Mesenchymal stem cell (in vitro differentiated cells and primary cell): ENCODE measurements around the gene ELK3.
A peak's percentile ranks its signal among the peaks of the same experiment; 100 is the strongest.

ENCODE experiments used
- DNase-seq: peaks from one replicate; pipeline ENCODE4 v3.0.0-alpha.2; 2013
- H2AFZ ChIP-seq: one replicate; pipeline ENCODE4 v1.6.1; 2013; ENCODE audit warnings: low read depth, mild to moderate bottlenecking, control low read depth, inconsistent platforms, low read length, moderate library complexity
- H2AK5ac ChIP-seq: 2 replicates; pipeline ENCODE4 v1.6.1; 2013; ENCODE audit warnings: low read length, moderate library complexity, mild to moderate bottlenecking, inconsistent platforms; ENCODE audit not compliant: severe bottlenecking
- H2BK120ac ChIP-seq: one replicate; pipeline ENCODE4 v1.6.1; 2013; ENCODE audit warnings: low read depth, mild to moderate bottlenecking, inconsistent platforms, low read length, moderate library complexity
- H2BK12ac ChIP-seq, 2 experiments: one replicate each; pipeline ENCODE4 v1.6.1; 2013; ENCODE audit warnings: inconsistent platforms in 2 of 2, low read length in 2 of 2, mild to moderate bottlenecking in 2 of 2, moderate library complexity in 2 of 2, control low read depth in 1 of 2
- H2BK15ac ChIP-seq: one replicate; pipeline ENCODE4 v1.6.1; 2013; ENCODE audit warnings: mild to moderate bottlenecking, low read depth, inconsistent platforms; ENCODE audit not compliant: poor library complexity, severe bottlenecking
- H2BK5ac ChIP-seq: 2 replicates; pipeline ENCODE4 v1.6.1; 2013; ENCODE audit warnings: low read depth, mild to moderate bottlenecking, low read length, control low read depth, inconsistent platforms; ENCODE audit not compliant: poor library complexity, severe bottlenecking
- H3K14ac ChIP-seq, 2 experiments: one replicate each; pipeline ENCODE4 v1.6.1; 2013; ENCODE audit warnings: inconsistent platforms in 2 of 2, low read length in 2 of 2, control low read depth in 1 of 2, mild to moderate bottlenecking in 1 of 2, moderate library complexity in 1 of 2
- H3K18ac ChIP-seq, 2 experiments: one replicate each; pipeline ENCODE4 v1.6.1; 2013; ENCODE audit warnings: inconsistent platforms in 2 of 2, low read length in 2 of 2, control low read depth in 1 of 2, low read depth in 1 of 2, mild to moderate bottlenecking in 1 of 2
- H3K23ac ChIP-seq, 2 experiments: one replicate each; pipeline ENCODE4 v1.6.1; 2013; ENCODE audit warnings: inconsistent platforms in 2 of 2, low read length in 2 of 2, mild to moderate bottlenecking in 2 of 2, moderate library complexity in 2 of 2, control low read depth in 1 of 2
- H3K27ac ChIP-seq: 2 replicates; pipeline ENCODE4 v1.5.1; 2013; ENCODE audit warnings: mild to moderate bottlenecking, moderate library complexity, low read length, control low read depth, inconsistent platforms; ENCODE audit not compliant: poor library complexity, severe bottlenecking
- H3K27me3 ChIP-seq, 2 experiments: 2 replicates each; pipeline versions ENCODE4 v1.6.1 to v1.7.0; 2013; ENCODE audit warnings: low read length in 2 of 2, mild to moderate bottlenecking in 2 of 2, moderate library complexity in 2 of 2, control low read depth in 1 of 2, inconsistent platforms in 1 of 2; ENCODE audit not compliant: control insufficient read depth in 1 of 2, insufficient read depth in 1 of 2
- H3K36me3 ChIP-seq, 2 experiments: 2 replicates each; pipeline versions ENCODE4 v1.6.1 to v1.7.0; 2013; ENCODE audit warnings: low read length in 2 of 2, control low read depth in 1 of 2, inconsistent platforms in 1 of 2, low read depth in 1 of 2, mild to moderate bottlenecking in 1 of 2; ENCODE audit not compliant: insufficient read depth in 2 of 2, control insufficient read depth in 1 of 2
- H3K4ac ChIP-seq, 2 experiments: one replicate each; pipeline ENCODE4 v1.6.1; 2013; ENCODE audit warnings: inconsistent platforms in 2 of 2, low read length in 2 of 2, mild to moderate bottlenecking in 2 of 2, moderate library complexity in 2 of 2, control low read depth in 1 of 2, low read depth in 1 of 2
- H3K4me1 ChIP-seq: 2 replicates; pipeline ENCODE4 v1.6.1; 2013; ENCODE audit warnings: low read depth, low read length, control low read depth; ENCODE audit not compliant: control insufficient read depth, insufficient read depth
- H3K4me2 ChIP-seq: 2 replicates; pipeline ENCODE4 v1.6.1; 2013; ENCODE audit warnings: low read length, mild to moderate bottlenecking, inconsistent platforms; ENCODE audit not compliant: poor library complexity, severe bottlenecking
- H3K4me3 ChIP-seq, 2 experiments: 2 replicates each; pipeline versions ENCODE4 v1.5.1 to v1.7.0; 2013; ENCODE audit warnings: low read length in 2 of 2, mild to moderate bottlenecking in 2 of 2, control low read depth in 1 of 2, low read depth in 1 of 2; ENCODE audit not compliant: insufficient read depth in 1 of 2
- H3K79me1 ChIP-seq: replicated peaks from 2 replicates; pipeline ENCODE4 v1.6.1; 2013; ENCODE audit warnings: mild to moderate bottlenecking, control low read depth, low read length, inconsistent platforms; ENCODE audit not compliant: poor library complexity, severe bottlenecking
- H3K9ac ChIP-seq: 2 replicates; pipeline ENCODE4 v1.7.0; 2013; ENCODE audit warnings: mild to moderate bottlenecking, low read length, moderate library complexity
- H3K9me3 ChIP-seq: 2 replicates; pipeline ENCODE4 v1.7.0; 2013; ENCODE audit warnings: mild to moderate bottlenecking, low read length; ENCODE audit not compliant: control insufficient read depth
- H4K8ac ChIP-seq: one replicate; pipeline ENCODE4 v1.6.1; 2013; ENCODE audit warnings: inconsistent platforms, mild to moderate bottlenecking, low read length, moderate library complexity
- H4K91ac ChIP-seq: one replicate; pipeline ENCODE4 v1.6.1; 2013; ENCODE audit warnings: mild to moderate bottlenecking, low read length, inconsistent platforms
- whole genome bisulfite sequencing: methylation state at CpG from one replicate; pipeline ENCODE4 v1.1.7; 2013; ENCODE audit warnings: mixed read lengths; 5-methylcytosine and 5-hydroxymethylcytosine counted together

ELK3 gene

DNA sequence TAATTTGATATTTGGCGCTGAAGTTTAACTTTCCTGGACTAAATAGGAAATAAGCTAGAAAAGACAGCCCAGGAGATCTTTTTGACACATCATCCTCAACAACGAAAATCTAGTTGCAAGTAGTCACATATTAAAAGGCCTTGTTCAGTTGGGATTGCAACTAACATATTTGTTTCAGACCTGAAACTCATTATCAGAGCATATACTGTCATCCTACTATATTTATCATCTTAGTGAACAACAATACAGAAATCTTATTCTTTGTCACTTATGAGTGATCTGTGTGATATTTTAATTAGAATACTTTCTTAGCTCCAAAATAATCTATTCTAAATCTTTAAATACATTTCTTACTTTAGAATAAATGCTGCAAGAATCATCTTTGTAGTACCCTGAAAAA lies 72.1 kb downstream of the ELK3 start:
- no CpG with 5 or more reads among the region's 2 CpGs for WGBS
- Histone ChIP-seq H3K9ac (peak overlapping the region; percentile 37), H2BK120ac (no peak overlapping the region), H3K4me3 (no peak overlapping the region), H3K27ac (no peak overlapping the region), H2BK15ac (no peak overlapping the region), H2BK5ac (no peak overlapping the region), H2AFZ (no peak overlapping the region), H3K79me1 (peaks cover 12% of the 10 kb centered on the region), H3K4ac (no peak overlapping the region), H4K8ac (no peak overlapping the region), H2BK12ac (no peak overlapping the region), H3K9me3 (no peaks in the 10 kb centered on the region), H3K36me3 (peaks cover 23 to 95% of the 10 kb centered on the region in 2 experiments), H3K27me3 (no peaks in the 10 kb centered on the region), H3K4me2 (no peak overlapping the region), H2AK5ac (no peak overlapping the region), H3K23ac (no peak overlapping the region), H4K91ac (no peak overlapping the region), H3K18ac (no peak overlapping the region), H3K14ac (no peak overlapping the region), H3K4me1 (peaks cover 4% of the 10 kb centered on the region)
- DNase-seq: no peak

DNA sequence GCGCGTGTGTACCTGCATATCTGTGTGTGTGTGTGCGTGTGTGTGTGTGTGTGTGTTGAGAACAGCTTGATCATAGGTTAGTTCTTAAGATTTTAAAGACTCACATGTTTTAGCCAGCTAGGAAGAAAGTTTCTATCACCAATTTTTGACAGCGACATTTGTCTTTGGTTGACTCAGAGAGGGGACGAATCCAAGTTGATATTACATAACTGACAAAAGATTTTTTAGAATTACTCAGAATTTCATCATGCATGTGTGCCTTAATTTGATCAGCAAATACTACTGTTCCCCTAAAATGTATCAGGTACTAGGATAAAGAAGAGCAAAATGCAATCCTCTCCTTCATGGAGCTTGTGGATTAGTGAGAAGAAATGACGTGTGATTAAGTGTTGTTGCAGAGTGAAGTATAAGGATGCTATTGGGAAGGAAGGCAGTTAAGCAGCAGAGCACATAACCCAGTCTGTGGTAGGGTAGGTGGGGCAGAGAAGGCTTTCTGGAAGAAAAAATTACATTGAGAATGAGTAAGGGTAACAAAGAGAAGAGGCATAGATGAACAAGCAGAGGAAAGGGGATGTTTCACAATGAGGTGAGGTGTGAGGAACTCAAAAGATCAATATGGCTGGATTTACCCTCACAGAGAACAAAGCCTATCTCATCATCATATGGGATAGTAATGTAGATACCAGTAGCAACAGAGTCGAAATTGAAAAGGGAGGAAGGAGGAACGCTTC lies 77.5 kb downstream of the ELK3 start:
- Histone ChIP-seq H3K4ac (no peak overlapping the region), H4K8ac (no peak overlapping the region), H3K18ac (no peak overlapping the region), H3K4me1 (peaks cover 4% of the 10 kb centered on the region), H3K79me1 (peaks cover 11% of the 10 kb centered on the region), H3K23ac (no peak overlapping the region), H3K4me2 (no peak overlapping the region), H2BK15ac (no peak overlapping the region), H2BK120ac (no peak overlapping the region), H3K9me3 (no peaks in the 10 kb centered on the region), H2BK5ac (no peak overlapping the region), H3K36me3 (peaks cover 12 to 76% of the 10 kb centered on the region in 2 experiments), H3K27ac (no peak overlapping the region), H3K9ac (no peak overlapping the region), H2AK5ac (no peak overlapping the region), H3K4me3 (no peak overlapping the region), H2AFZ (no peak overlapping the region), H4K91ac (no peak overlapping the region), H2BK12ac (no peak overlapping the region), H3K27me3 (no peaks in the 10 kb centered on the region), H3K14ac (no peak overlapping the region)
- DNase-seq: no peak
- 80% methylated on average over 6 of the region's 8 CpGs for WGBS

DNA sequence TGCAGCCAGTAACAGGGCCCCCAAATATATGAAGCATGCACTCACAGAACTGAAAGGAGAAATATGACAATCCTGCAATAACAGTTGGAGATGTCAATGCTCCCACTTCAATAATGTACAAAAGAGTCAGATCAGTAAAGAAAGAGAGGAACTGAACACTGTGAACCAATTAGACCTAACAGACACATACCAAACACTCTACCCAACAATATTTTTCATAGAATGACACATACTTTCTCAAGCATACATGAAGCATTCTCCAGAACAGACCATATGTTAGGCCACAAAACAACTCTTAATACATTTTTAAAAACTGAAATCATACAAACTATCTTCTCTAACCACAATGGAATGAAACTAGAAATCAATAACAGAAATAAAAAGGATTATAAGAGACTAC lies 80.2 kb downstream of the ELK3 start:
- Histone ChIP-seq H3K27me3 (no peaks in the 10 kb centered on the region), H3K23ac (no peak overlapping the region), H3K36me3 (peaks cover 10 to 75% of the 10 kb centered on the region in 2 experiments), H3K14ac (no peak overlapping the region), H2BK120ac (no peak overlapping the region), H3K4me1 (peaks cover 3% of the 10 kb centered on the region), H2BK12ac (no peak overlapping the region), H2BK15ac (no peak overlapping the region), H3K9me3 (no peaks in the 10 kb centered on the region), H2AK5ac (no peak overlapping the region), H2AFZ (no peak overlapping the region), H3K79me1 (peaks cover 7% of the 10 kb centered on the region), H4K91ac (no peak overlapping the region), H4K8ac (no peak overlapping the region), H3K4me3 (no peak overlapping the region), H3K27ac (peak overlapping the region; percentile 77), H3K9ac (peak overlapping the region; percentile 49), H2BK5ac (no peak overlapping the region), H3K18ac (no peak overlapping the region), H3K4ac (no peak overlapping the region), H3K4me2 (no peak overlapping the region)
- peak; percentile 21 for DNase-seq

DNA sequence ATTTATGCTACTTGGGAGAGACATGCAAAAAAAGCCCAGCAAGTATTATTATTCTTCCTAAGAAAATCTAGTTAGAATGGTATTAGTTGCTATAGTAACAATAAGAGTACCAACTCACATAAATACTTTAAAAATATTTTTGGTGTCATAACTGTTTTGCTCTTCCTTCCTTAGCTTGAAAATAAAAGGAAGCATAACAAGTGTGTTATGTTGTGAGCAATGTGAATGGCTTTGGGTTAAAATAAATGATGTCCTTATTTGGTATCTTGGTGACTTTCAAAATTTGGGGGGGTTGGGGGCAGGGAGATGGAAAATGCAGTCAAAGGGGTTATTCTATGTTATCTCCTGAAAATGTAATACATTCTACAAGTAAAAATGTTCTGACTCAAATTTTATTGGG lies 91.0 kb downstream of the ELK3 start:
- Histone ChIP-seq H4K8ac (no peak overlapping the region), H3K27ac (no peak overlapping the region), H2BK15ac (no peak overlapping the region), H2BK12ac (no peak overlapping the region), H2AK5ac (no peak overlapping the region), H3K23ac (no peak overlapping the region), H3K4me2 (no peak overlapping the region), H3K27me3 (no peaks in the 10 kb centered on the region), H3K9me3 (no peaks in the 10 kb centered on the region), H2AFZ (no peak overlapping the region), H3K18ac (no peak overlapping the region), H4K91ac (no peak overlapping the region), H3K14ac (no peak overlapping the region), H3K4me1 (no peaks in the 10 kb centered on the region), H3K9ac (no peak overlapping the region), H3K4me3 (no peak overlapping the region), H2BK5ac (no peak overlapping the region), H2BK120ac (no peak overlapping the region), H3K79me1 (peaks cover 13% of the 10 kb centered on the region), H3K4ac (no peak overlapping the region), H3K36me3 (peaks cover 9 to 96% of the 10 kb centered on the region in 2 experiments)
- no peak for DNase-seq
